IMR-90 (cell line): ENCODE results near the gene RAP1GAP. TPM values are rescaled to one million over a fixed set of nuclear protein-coding genes. Genes with fewer than 3 reads are reported as not detected.

Experiments used
- ATAC-seq: fragments of 200-7000 bp; cut with Tn5 transposase; 2 replicates; pipeline ENCODE4 v1.9.1; 2020; ENCODE audit warnings: low read depth, mild to moderate bottlenecking, moderate library complexity
- BruUV-seq: library from RNA; stranded (reverse); fragments of 400-500 nt; replicated peaks from 2 replicates; lab custom pipeline; 2021; lab: Mats Ljungman, UMichigan
- CTCF ChIA-PET: fragments of 300-600 bp; formaldehyde crosslinking; extraction: SDS; loops from one replicate; lab custom pipeline; 2021; ENCODE audit warnings: antibody characterized with exemption; lab: Yijun Ruan, JAX
- POLR2A ChIA-PET: fragments of 300-600 bp; sonication (Branson Sonifier 250); formaldehyde crosslinking; loops from one replicate; lab custom pipeline; 2022; ENCODE audit warnings: antibody characterized with exemption; ENCODE audit not compliant: unreplicated experiment; lab: Charles Lee
- DNase-seq: peaks from one replicate; pipeline ENCODE4 v3.0.0; 2013
- H2AFZ ChIP-seq: replicated peaks from 2 replicates; pipeline ENCODE3; 2013; ENCODE audit warnings: low read length, mild to moderate bottlenecking; ENCODE audit not compliant: poor library complexity
- H2AK5ac ChIP-seq: 2 replicates; pipeline ENCODE4 v1.6.1; 2013; ENCODE audit warnings: low read depth, low read length, inconsistent platforms
- H2AK9ac ChIP-seq: replicated peaks from 2 replicates; pipeline ENCODE3; 2013; ENCODE audit warnings: mild to moderate bottlenecking, low read depth, low read length, moderate library complexity; ENCODE audit not compliant: poor library complexity
- H2BK120ac ChIP-seq: 2 replicates; pipeline ENCODE4 v1.6.1; 2013; ENCODE audit warnings: low read depth, low read length, inconsistent platforms
- H2BK15ac ChIP-seq: 3 replicates; pipeline ENCODE4 v1.6.1; 2013; ENCODE audit warnings: low read depth, low read length, inconsistent platforms
- H2BK20ac ChIP-seq: 2 replicates; pipeline ENCODE4 v1.6.1; 2013; ENCODE audit warnings: low read depth, mild to moderate bottlenecking, inconsistent platforms, low read length, moderate library complexity
- H2BK5ac ChIP-seq: 2 replicates; pipeline ENCODE4 v1.6.1; 2013; ENCODE audit warnings: mild to moderate bottlenecking, low read depth, low read length, inconsistent platforms; ENCODE audit not compliant: poor library complexity, severe bottlenecking
- H3K14ac ChIP-seq: replicated peaks from 2 replicates; pipeline ENCODE4 v1.6.1; 2013; ENCODE audit warnings: low read depth, low read length, inconsistent platforms
- H3K18ac ChIP-seq: 2 replicates; pipeline ENCODE4 v1.6.1; 2013; ENCODE audit warnings: low read depth, low read length, control low read depth
- H3K23ac ChIP-seq: 2 replicates; pipeline ENCODE4 v1.6.1; 2013; ENCODE audit warnings: low read depth, low read length, inconsistent platforms
- H3K27ac ChIP-seq: 2 replicates; pipeline ENCODE4 v1.5.1; 2013; ENCODE audit warnings: mild to moderate bottlenecking, control low read depth, low read length; ENCODE audit not compliant: insufficient read depth
- H3K27me3 ChIP-seq: 2 replicates; pipeline ENCODE4 v1.6.1; 2013; ENCODE audit warnings: low read length; ENCODE audit not compliant: control insufficient read depth, insufficient read depth
- H3K36me3 ChIP-seq: 2 replicates; pipeline ENCODE4 v1.6.1; 2013; ENCODE audit warnings: low read length, mixed read lengths; ENCODE audit not compliant: control insufficient read depth, insufficient read depth
- H3K4ac ChIP-seq: 2 replicates; pipeline ENCODE4 v1.6.1; 2013; ENCODE audit warnings: low read depth, low read length, inconsistent platforms
- H3K4me1 ChIP-seq: 2 replicates; pipeline ENCODE4 v1.6.1; 2013; ENCODE audit warnings: low read length, mixed read lengths; ENCODE audit not compliant: control insufficient read depth, insufficient read depth
- H3K4me2 ChIP-seq: 2 replicates; pipeline ENCODE4 v1.6.1; 2013; ENCODE audit warnings: low read depth, mild to moderate bottlenecking, control low read depth, low read length, moderate library complexity
- H3K4me3 ChIP-seq: 2 replicates; pipeline ENCODE4 v1.5.1; 2013; ENCODE audit warnings: low read depth, mild to moderate bottlenecking, control low read depth, low read length, moderate library complexity; ENCODE audit not compliant: insufficient read depth
- H3K56ac ChIP-seq: 2 replicates; pipeline ENCODE4 v1.6.1; 2013; ENCODE audit warnings: low read length, inconsistent platforms; ENCODE audit not compliant: insufficient read depth; ENCODE audit errors: extremely low read depth
- H3K79me1 ChIP-seq, 2 experiments: 2 replicates each; pipeline ENCODE4 v1.6.1; 2013; ENCODE audit warnings: low read length in 2 of 2, inconsistent platforms in 1 of 2, low read depth in 1 of 2
- H3K9ac ChIP-seq: 2 replicates; pipeline ENCODE4 v1.6.1; 2013; ENCODE audit warnings: low read depth, low read length, control low read depth
- H3K9me1 ChIP-seq: 2 replicates; pipeline ENCODE4 v1.6.1; 2013; ENCODE audit warnings: low read length, inconsistent platforms; ENCODE audit not compliant: insufficient read depth
- H3K9me3 ChIP-seq: 2 replicates; pipeline ENCODE4 v1.6.1; 2013; ENCODE audit warnings: low read length; ENCODE audit not compliant: control insufficient read depth, insufficient read depth
- H4K20me1 ChIP-seq: 2 replicates; pipeline ENCODE4 v1.6.1; 2013; ENCODE audit warnings: low read length, inconsistent platforms; ENCODE audit not compliant: insufficient read depth
- H4K5ac ChIP-seq: 2 replicates; pipeline ENCODE4 v1.6.1; 2013; ENCODE audit warnings: mild to moderate bottlenecking, low read depth, low read length, control low read depth
- H4K8ac ChIP-seq, 2 experiments: 2 replicates each; pipeline ENCODE4 v1.6.1; 2013; ENCODE audit warnings: low read depth in 2 of 2, low read length in 2 of 2, control low read depth in 1 of 2, inconsistent platforms in 1 of 2
- H4K91ac ChIP-seq: 2 replicates; pipeline ENCODE4 v1.6.1; 2013; ENCODE audit warnings: low read depth, low read length, inconsistent platforms; ENCODE audit not compliant: insufficient read depth
- SMC3 ChIP-seq: fragments of 150-350 bp; IDR thresholded peaks from 2 replicates; pipeline ENCODE4 v1.6.1; 2016; ENCODE audit warnings: low read depth, mild to moderate bottlenecking, antibody characterized with exemption, low read length, moderate library complexity
- WGBS, 2 experiments: methylation state at CpG; one replicate each; pipeline versions ENCODE4 v1.1.5 to v1.1.7; 2013; ENCODE audit warnings: missing lambda C conversion rate in 2 of 2; ENCODE audit not compliant: insufficient read length in 1 of 2; ENCODE audit errors: extremely low coverage in 2 of 2; 5-methylcytosine and 5-hydroxymethylcytosine counted together
- dilution Hi-C: fragments of 300-500 bp; cut with HindIII; formaldehyde crosslinking; loops from one replicate; pipeline ENCODE4 v1.14.3; 2018; ENCODE audit warnings: low sequenced_read_pairs; ENCODE audit not compliant: unreplicated experiment
- in situ Hi-C: fragments of 300-500 bp; cut with MboI; formaldehyde crosslinking; loops from 3 replicates; pipeline ENCODE4 v1.14.3; 2019; ENCODE audit warnings: low sequenced_read_pairs, inconsistent platforms, mixed read lengths
- intact Hi-C: fragments of 100-400 bp; cut with micrococcal nuclease; formaldehyde crosslinking; loops from 2 replicates; pipeline ENCODE4 v1.10.0; 2022
- polyA plus RNA-seq, 3 experiments: library from polyadenylated mRNA; depleted of rRNA; stranded (reverse); fragments of >200 nt; gene quantifications; 2 replicates each; pipeline ENCODE4 v1.2.3, GENCODE V29; 2012; ENCODE audit warnings: low replicate concordance in 1 of 3
- total RNA-seq: library from RNA; depleted of rRNA; stranded (reverse); fragments of >200 nt; gene quantifications from 2 replicates; pipeline ENCODE4 v1.2.3, GENCODE V29; 2012

RAP1GAP gene
- total and polyA plus RNA-seq, 2 of the 4 experiments (the other 2 are of a cell fraction), result under 0.01 to 0.10 TPM

- CTCF ChIA-PET, result no interaction called here
- Histone ChIP-seq H4K91ac (no peak overlapping the region), H3K14ac (no peak overlapping the region), H3K79me1 (no peaks in the 10 kb centered on the region), H3K4me2 (no peak overlapping the region), H3K9me3 (no peaks in the 10 kb centered on the region), H3K4me1 (no peaks in the 10 kb centered on the region; the same call in 1 of the 2 replicates), H2BK120ac (no peak overlapping the region), H4K20me1 (no peaks in the 10 kb centered on the region; the same call in 1 of the 2 replicates), H2AFZ (no peak overlapping the region), H3K27me3 (peaks cover 79% of the 10 kb centered on the region), H3K56ac (no peak overlapping the region), H2AK5ac (no peak overlapping the region), H4K5ac (no peak overlapping the region), H3K9me1 (0 out of 2 replicates have a peak, but pooled peaks cover 3% of the 10 kb centered on the region), H3K4ac (no peak overlapping the region), H2BK20ac (no peak overlapping the region), H3K36me3 (no peaks in the 10 kb centered on the region), H3K18ac (no peak overlapping the region), H2BK15ac (no peak overlapping the region), H4K8ac (no peak overlapping the region), H2AK9ac (no peak overlapping the region), H3K27ac (no peak overlapping the region), H3K23ac (no peak overlapping the region), H2BK5ac (no peak overlapping the region), H3K4me3 (no peak overlapping the region), H3K9ac (no peak overlapping the region)
- dilution Hi-C loops, result no loop called here
- intact Hi-C loops, result no loop called here
- no peak for DNase-seq
- TF ChIP-seq SMC3, result no peak
- POLR2A ChIA-PET, result no interaction called here
- in situ Hi-C loops, result no loop called here
- no peak for ATAC-seq
- 90% methylated on average over 7 of the region's 16 CpGs; no CpG with 5 or more reads in 1 of the 2 experiments for WGBS, 2 experiments
- no TSS peak for BruUV-seq
These were observed 51.9 kb downstream of the RAP1GAP start for GRCh38 chr1:21617126-21617738.
